ENCODE data around the gene SETBP1.

SETBP1 gene

GRCh38 chr18:44686156-44686555, 5.5 kb downstream of the SETBP1 start:
- DNase-seq = no peak

DNA sequence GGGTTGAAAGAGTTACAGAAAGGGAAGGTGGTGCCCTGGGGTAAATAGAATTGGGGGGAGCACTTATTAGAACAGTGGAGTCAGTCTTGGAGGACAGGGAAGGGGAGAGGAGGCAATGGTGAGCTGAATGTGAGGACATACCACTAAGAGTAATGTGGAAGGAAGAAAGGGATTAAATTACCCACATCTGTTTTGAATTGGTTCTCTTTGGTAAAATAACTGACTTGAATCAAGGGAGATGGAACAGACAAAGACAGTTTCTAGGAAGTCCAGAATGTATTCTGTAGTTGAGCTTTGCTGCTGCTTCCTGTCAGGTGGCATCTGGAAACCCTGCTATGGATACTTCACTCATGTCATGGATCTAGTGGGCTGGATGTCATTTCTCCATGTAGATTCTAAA, 6.7 kb downstream of the SETBP1 start:
- no peak overlapping the region for H3K27ac Mint-ChIP-seq
- peaks cover 41% of the 10 kb centered on the region for H3K36me3 Mint-ChIP-seq (ENCODE audit: low read depth)
- peaks cover 6% of the 10 kb centered on the region for H3K9me3 Mint-ChIP-seq
- H3K4me3 Mint-ChIP-seq = peak overlapping the region; percentile 14
- TF ChIP-seq, protein P1, sequence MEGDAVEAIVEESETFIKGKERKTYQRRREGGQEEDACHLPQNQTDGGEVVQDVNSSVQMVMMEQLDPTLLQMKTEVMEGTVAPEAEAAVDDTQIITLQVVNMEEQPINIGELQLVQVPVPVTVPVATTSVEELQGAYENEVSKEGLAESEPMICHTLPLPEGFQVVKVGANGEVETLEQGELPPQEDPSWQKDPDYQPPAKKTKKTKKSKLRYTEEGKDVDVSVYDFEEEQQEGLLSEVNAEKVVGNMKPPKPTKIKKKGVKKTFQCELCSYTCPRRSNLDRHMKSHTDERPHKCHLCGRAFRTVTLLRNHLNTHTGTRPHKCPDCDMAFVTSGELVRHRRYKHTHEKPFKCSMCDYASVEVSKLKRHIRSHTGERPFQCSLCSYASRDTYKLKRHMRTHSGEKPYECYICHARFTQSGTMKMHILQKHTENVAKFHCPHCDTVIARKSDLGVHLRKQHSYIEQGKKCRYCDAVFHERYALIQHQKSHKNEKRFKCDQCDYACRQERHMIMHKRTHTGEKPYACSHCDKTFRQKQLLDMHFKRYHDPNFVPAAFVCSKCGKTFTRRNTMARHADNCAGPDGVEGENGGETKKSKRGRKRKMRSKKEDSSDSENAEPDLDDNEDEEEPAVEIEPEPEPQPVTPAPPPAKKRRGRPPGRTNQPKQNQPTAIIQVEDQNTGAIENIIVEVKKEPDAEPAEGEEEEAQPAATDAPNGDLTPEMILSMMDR (IDR thresholded peaks at IDR 0.05) = no peak
- H3K27me3 Mint-ChIP-seq (ENCODE audit: low read depth, poor library complexity) = peaks cover 3% of the 10 kb centered on the region
- H3K4me1 Mint-ChIP-seq = peaks cover 64% of the 10 kb centered on the region
- no peak for DNase-seq

More at GRCh38 chr18:44686156-44686555, 5.5 kb downstream of the SETBP1 start:
- H3K36me3 Mint-ChIP-seq (ENCODE audit: low read depth) = peaks cover 28% of the 10 kb centered on the region
- H3K4me3 Mint-ChIP-seq = no peak overlapping the region
- H3K9me3 Mint-ChIP-seq = no peaks in the 10 kb centered on the region
- H3K27ac Mint-ChIP-seq = no peak overlapping the region
- H3K27me3 Mint-ChIP-seq (ENCODE audit: low read depth, poor library complexity) = no peaks in the 10 kb centered on the region
- TF ChIP-seq, protein P1 (IDR thresholded peaks at IDR 0.05) = no peak
- H3K4me1 Mint-ChIP-seq = peaks cover 54% of the 10 kb centered on the region

DNA sequence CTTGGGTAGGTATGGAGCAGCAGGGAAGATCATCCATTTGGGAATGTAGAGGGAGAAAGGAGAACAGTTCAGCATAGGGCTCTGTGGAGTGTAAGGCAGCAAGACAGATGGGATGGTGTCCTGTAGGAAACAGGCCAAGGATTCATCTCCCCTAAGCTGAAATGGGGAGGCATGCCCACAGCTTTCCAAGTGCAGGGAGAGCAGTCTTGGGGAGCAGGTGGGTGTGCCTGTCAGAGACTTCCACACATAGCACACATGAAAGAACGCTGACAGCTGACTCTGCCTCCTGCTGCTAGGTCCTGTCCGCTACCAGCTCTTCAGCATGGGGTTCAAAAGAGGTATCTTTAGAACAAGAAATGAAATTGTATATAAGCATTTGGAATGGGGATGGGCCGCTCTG, 9.0 kb downstream of the SETBP1 start:
- Mint-ChIP-seq H3K4me3 (no peak overlapping the region), H3K27ac (no peak overlapping the region), H3K4me1 (peaks cover 76% of the 10 kb centered on the region), H3K9me3 (peaks cover 6% of the 10 kb centered on the region), H3K27me3 (ENCODE audit: low read depth, poor library complexity) (peaks cover 3% of the 10 kb centered on the region), H3K36me3 (ENCODE audit: low read depth) (peaks cover 61% of the 10 kb centered on the region)
- TF ChIP-seq, protein P1 (IDR thresholded peaks at IDR 0.05) = no peak
- no peak for DNase-seq

DNA sequence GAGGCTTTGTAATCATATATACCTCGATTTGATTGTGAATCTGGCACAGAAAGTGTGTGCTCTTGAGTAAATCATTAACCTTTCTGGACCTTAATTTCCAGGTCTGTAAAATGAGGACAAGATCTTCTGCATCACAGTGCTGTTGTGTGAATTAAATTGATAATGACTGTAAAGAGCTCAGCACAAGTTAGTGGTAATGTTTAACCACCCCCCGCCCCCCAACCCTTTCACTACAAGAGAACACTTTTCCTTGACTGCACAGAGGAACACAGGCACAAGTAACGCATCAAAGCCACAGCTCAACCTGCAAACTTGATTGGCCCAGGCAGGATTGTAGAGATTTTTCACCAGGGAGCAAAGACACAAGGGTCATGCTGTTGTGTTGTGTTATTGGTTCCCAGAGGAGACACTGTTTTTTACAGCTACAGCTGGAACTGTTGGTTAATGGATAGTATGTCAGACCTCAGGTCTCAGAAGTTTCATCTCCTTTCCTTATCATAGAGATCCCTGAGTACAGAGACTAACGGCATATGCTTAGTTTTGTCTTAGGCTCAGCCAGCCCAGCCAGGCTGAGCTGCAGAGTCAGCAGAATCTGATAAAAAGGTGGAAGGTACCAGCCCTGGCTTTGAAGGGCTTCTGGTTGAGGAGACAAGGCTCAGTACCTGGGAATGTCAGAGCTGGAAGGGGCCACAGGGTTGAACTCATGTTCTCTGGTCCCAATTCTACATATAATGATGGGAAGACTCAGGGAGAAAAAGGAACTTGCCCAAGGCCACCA, 10.6 kb downstream of the SETBP1 start:
- DNase-seq = no peak
- Mint-ChIP-seq H3K36me3 (ENCODE audit: low read depth) (peaks cover 70% of the 10 kb centered on the region), H3K4me1 (peaks cover 76% of the 10 kb centered on the region)

DNA sequence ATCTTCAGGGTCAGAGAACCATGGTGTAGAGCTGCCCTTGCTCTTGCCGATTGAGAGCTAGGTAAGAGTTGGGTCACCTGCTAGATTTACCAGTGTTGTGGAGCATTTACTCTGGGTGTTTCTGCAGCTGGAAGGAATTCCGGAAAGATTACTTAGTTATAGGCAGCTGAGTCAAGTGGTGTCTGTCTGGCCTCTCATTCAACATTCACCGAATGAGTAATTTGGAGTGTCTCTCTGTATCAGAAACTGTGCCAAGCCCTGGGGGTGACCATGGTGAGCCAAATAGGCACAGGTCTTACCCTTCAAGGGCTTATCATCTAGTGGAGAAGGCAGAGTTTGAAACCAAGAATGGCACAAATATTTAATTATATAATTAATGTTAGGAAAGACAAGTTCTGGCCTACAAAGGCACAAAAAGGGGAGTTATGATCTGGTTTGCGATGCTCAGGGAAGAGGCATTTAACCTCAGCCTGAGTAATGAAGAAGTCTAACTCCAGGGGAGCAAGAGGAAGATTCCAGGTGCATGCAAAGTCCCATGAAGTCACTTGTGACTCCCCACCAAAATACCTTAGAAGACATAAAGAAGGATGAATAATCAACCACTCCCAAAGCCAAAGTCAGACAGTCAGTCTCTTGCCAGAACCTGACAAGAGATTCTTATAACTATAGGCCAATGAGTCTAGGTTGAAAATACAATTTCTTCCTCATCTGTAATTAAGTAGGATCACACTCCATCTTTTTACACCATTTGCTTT, 12.5 kb downstream of the SETBP1 start:
- DNase-seq = no peak
- Mint-ChIP-seq H3K4me3 (no peak overlapping the region), H3K4me1 (peaks cover 77% of the 10 kb centered on the region), H3K36me3 (ENCODE audit: low read depth) (peaks cover 64% of the 10 kb centered on the region), H3K27ac (no peak overlapping the region), H3K9me3 (peaks cover 6% of the 10 kb centered on the region), H3K27me3 (ENCODE audit: low read depth, poor library complexity) (peaks cover 6% of the 10 kb centered on the region)
- TF ChIP-seq, protein P1 (IDR thresholded peaks at IDR 0.05) = no peak

More for the DNA sequence above, 10.6 kb downstream of the SETBP1 start:
- Mint-ChIP-seq H3K27me3 (ENCODE audit: low read depth, poor library complexity) (peaks cover 6% of the 10 kb centered on the region), H3K27ac (no peak overlapping the region), H3K9me3 (peaks cover 6% of the 10 kb centered on the region), H3K4me3 (no peak overlapping the region)
- TF ChIP-seq, protein P1 (IDR thresholded peaks at IDR 0.05) = no peak

All from nephron progenitor cell (in vitro differentiated cells).